Gastroesophageal sphincter (tissue), 4 donors: ENCODE data around the gene SLC6A3. TPM values are rescaled to one million over a fixed set of nuclear protein-coding genes. Genes with fewer than 3 reads are reported as not detected.

Source experiments
- ATAC-seq: fragments of 150-250 bp; one replicate; pipeline ENCODE4 v1.9.1; 2016; ENCODE audit warnings: mild to moderate bottlenecking, moderate library complexity
- H3K27ac ChIP-seq, 4 donors: fragments of 200-600 bp; sonication (generic) in 3 of 4; 1 replicate in 3 of 4; 2 replicates in 1 of 4; pipeline ENCODE4 v1.5.1; 2016 to 2019
- H3K27me3 ChIP-seq: fragments of 200-600 bp; sonication (generic); one replicate; pipeline ENCODE4 v1.5.1; 2019
- H3K36me3 ChIP-seq, 2 donors: fragments of 200-600 bp; sonication (generic); one replicate each; pipeline ENCODE4 v1.5.1; 2019; ENCODE audit warnings: control low read depth in 1 of 2
- H3K4me1 ChIP-seq, 3 donors: fragments of 200-600 bp; sonication (generic); 1 replicate in 2 of 3; 2 replicates in 1 of 3; pipeline ENCODE4 v1.5.1; 2016 to 2019; ENCODE audit warnings: control low read depth in 2 of 3
- H3K4me3 ChIP-seq, 2 donors: fragments of 200-600 bp; sonication (generic); one replicate each; pipeline ENCODE4 v1.5.1; 2019; ENCODE audit warnings: mild to moderate bottlenecking in 1 of 2, moderate library complexity in 1 of 2
- H3K9me3 ChIP-seq, 3 donors: fragments of 200-600 bp; sonication (generic); one replicate each; pipeline ENCODE4 v1.5.1; 2017 to 2019; ENCODE audit warnings: control low read depth in 2 of 3
- EP300 ChIP-seq: sonication (generic); formaldehyde crosslinking; IDR thresholded peaks from one replicate; pipeline ENCODE4 v1.6.1; 2017; ENCODE audit warnings: antibody characterized with exemption, mild to moderate bottlenecking
- POLR2A ChIP-seq, 2 donors: fragments of 450-650 bp; IDR thresholded peaks; one replicate each; pipeline ENCODE4 v1.6.1; 2017; ENCODE audit warnings: antibody characterized with exemption in 2 of 2, mild to moderate bottlenecking in 2 of 2, moderate library complexity in 1 of 2
- POLR2AphosphoS5 ChIP-seq: sonication (generic); formaldehyde crosslinking; IDR thresholded peaks from one replicate; pipeline ENCODE4 v1.6.1; 2017; ENCODE audit warnings: antibody characterized with exemption
- WGBS, 2 donors: methylation state at CpG; one replicate each; pipeline ENCODE4 v1.1.5; 2018; ENCODE audit warnings: low coverage in 1 of 2; 5-methylcytosine and 5-hydroxymethylcytosine counted together
- total RNA-seq, 4 donors: library from RNA; depleted of rRNA; stranded (reverse); fragments of >200 nt; gene quantifications; one replicate each; pipeline ENCODE4 v1.1.0, GENCODE V29; 2016
- TF ChIP-seq, protein P1 (sequence below), 4 experiments: fragments of 200-600 bp in 2 of 4; fragments of 450-650 bp in 2 of 4; sonication (generic) in 1 of 4; IDR thresholded peaks; one replicate each; pipeline ENCODE4 v1.5.1; 2017 to 2019; ENCODE audit warnings: antibody characterized with exemption in 4 of 4, mild to moderate bottlenecking in 2 of 4, moderate library complexity in 2 of 4

SLC6A3 gene
- total RNA-seq, 4 donors from 2014 or later = not detected

DNA sequence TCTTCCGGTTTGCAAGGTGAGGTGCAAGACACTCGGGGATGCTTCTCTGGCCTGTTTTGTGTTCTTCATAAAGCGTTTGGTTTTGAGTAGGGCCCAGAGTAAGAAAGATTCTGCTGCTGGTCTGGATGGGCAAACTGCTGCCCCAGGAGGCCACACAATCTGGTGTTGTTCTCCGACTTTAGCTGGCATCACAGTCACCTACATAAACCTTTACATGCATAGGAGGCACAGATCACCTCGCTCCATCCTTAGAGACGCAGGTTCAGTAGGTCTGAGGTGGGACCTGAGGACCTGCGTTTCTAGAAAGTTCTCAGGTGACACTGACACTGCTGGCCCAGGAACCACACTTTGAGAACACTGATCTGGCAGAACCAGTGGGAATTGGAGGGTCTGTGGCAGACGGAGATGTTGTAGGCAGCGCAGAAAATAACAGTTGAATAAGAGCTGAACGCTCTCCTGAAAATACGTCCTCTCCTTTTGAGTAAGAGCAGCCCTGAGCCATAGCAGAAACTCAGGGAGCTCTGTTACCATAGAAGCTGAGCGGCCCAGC lies 3.9 kb upstream of the SLC6A3 start:
- Histone ChIP-seq H3K4me1 (peaks cover 0 to 23% (median 10%) of the 10 kb centered on the region in 3 donors), H3K27me3 (peaks cover 57% of the 10 kb centered on the region), H3K4me3 (no peak overlapping the region), H3K9me3 (peaks cover 0 to 23% (median 0%) of the 10 kb centered on the region in 3 donors), H3K36me3 (no peaks in the 10 kb centered on the region), H3K27ac (no peak overlapping the region)
- no peak for ATAC-seq
- WGBS, 2 donors = 83% methylated on average over 9 of the region's 12 CpGs; no CpG with 5 or more reads in 1 of the 2 donors
- TF ChIP-seq, protein P1, sequence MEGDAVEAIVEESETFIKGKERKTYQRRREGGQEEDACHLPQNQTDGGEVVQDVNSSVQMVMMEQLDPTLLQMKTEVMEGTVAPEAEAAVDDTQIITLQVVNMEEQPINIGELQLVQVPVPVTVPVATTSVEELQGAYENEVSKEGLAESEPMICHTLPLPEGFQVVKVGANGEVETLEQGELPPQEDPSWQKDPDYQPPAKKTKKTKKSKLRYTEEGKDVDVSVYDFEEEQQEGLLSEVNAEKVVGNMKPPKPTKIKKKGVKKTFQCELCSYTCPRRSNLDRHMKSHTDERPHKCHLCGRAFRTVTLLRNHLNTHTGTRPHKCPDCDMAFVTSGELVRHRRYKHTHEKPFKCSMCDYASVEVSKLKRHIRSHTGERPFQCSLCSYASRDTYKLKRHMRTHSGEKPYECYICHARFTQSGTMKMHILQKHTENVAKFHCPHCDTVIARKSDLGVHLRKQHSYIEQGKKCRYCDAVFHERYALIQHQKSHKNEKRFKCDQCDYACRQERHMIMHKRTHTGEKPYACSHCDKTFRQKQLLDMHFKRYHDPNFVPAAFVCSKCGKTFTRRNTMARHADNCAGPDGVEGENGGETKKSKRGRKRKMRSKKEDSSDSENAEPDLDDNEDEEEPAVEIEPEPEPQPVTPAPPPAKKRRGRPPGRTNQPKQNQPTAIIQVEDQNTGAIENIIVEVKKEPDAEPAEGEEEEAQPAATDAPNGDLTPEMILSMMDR (IDR thresholded peaks at IDR 0.05) = no peak
- TF ChIP-seq POLR2A (IDR thresholded peaks at IDR 0.05) (no peak), POLR2AphosphoS5 (no peak), EP300 (no peak)

DNA sequence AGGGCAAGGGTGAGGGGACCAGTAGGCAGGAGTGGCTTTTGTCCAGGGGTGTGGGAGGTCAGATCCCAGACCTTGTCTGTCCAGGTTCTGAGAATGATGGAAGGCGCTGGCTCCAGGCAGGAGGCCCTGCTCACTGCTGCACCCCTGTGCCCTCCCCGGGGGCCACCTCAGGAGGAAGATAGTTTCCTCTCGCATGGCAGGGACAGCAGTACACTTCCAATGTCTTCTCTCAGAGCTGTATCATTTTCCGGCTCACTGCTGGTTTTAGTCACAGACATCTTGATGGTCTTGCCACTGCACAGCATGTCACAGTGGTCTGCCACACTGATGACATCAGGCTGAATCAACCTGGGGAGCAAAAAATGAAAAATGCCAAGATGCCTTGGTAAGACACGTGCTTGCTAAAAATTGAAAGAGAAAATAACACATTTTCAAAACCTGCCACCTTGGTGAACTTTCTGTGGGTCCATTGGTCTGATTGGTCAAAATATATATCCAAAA lies 3.3 kb upstream of the SLC6A3 start:
- H3K9me3 ChIP-seq = peaks cover 0 to 17% (median 0%) of the 10 kb centered on the region in 3 donors
- 56 to 100% methylated on average over 1 of the region's 5 CpGs for WGBS, 2 donors
- TF ChIP-seq EP300 = no peak
- no peak for TF ChIP-seq POLR2AphosphoS5
- TF ChIP-seq POLR2A (IDR thresholded peaks at IDR 0.05) = no peak
- TF ChIP-seq, protein P1 (IDR thresholded peaks at IDR 0.05) = no peak
- peak; percentile 2 for ATAC-seq
- no peak overlapping the region for H3K4me3 ChIP-seq
- H3K27ac ChIP-seq = no peak overlapping the region
- peaks cover 0 to 23% (median 10%) of the 10 kb centered on the region in 3 donors for H3K4me1 ChIP-seq
- peaks cover 60% of the 10 kb centered on the region for H3K27me3 ChIP-seq
- H3K36me3 ChIP-seq = no peaks in the 10 kb centered on the region

GRCh38 chr5:1447671-1448361 lies 2.6 kb upstream of the SLC6A3 start:
- Histone ChIP-seq H3K27me3 (peaks cover 67% of the 10 kb centered on the region), H3K27ac (no peak overlapping the region), H3K4me3 (no peak overlapping the region), H3K36me3 (no peaks in the 10 kb centered on the region), H3K4me1 (peaks cover 0 to 23% (median 10%) of the 10 kb centered on the region in 3 donors), H3K9me3 (peaks cover 0 to 9% (median 0%) of the 10 kb centered on the region in 3 donors)
- no peak for ATAC-seq
- 18 to 70% methylated on average over 3 to 4 of the region's 16 CpGs for WGBS, 2 donors
- TF ChIP-seq, protein P1 (IDR thresholded peaks at IDR 0.05) = no peak

DNA sequence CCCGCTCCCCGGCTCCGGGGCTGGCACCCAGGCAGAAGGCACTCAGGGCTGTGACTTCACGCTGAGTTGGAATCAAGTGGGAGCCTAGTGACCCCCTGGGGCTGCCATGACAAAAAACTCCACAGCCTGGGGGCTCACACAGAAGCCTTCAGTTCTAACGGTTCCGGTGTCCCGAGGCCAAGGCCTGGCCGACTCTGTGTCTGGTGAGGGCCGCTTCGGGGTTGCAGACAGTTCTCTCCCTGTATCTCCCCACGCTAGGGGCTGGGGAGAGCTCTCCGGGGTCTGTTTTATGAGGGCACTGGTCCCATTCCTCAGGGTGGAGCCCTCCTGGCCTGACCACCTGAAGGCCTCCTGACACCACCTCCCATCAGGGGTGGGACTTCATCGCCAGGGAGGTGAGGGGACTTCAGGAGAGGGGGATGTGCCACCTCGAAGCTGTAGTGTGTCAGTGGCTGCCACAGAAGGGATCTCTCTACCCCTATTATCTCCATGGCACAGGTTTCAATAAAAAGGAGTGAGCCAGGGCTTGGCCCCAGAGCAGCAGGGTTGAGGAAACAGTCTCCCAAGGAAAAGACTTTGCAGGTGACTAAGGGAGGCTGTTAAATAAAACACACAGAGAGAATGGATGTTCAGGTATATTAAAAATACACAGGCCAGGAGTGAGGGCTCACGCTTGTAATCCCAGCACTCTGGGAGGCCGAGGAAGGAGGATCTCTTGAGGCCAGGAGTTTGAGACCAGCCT lies 1.5 kb upstream of the SLC6A3 start:
- Histone ChIP-seq H3K27me3 (peaks cover 78% of the 10 kb centered on the region), H3K4me3 (no peak overlapping the region), H3K36me3 (no peaks in the 10 kb centered on the region), H3K9me3 (no peaks in the 10 kb centered on the region), H3K27ac (no peak overlapping the region), H3K4me1 (peaks cover 0 to 23% (median 10%) of the 10 kb centered on the region in 3 donors)
- TF ChIP-seq EP300 (no peak), POLR2A (IDR thresholded peaks at IDR 0.05) (no peak), POLR2AphosphoS5 (no peak)
- TF ChIP-seq, protein P1 (IDR thresholded peaks at IDR 0.05) = no peak
- 67% methylated on average over 1 of the region's 16 CpGs; no CpG with 5 or more reads in 1 of the 2 donors for WGBS, 2 donors
- no peak for ATAC-seq
